WTC11 (cell line): ENCODE measurements around the gene ZC3H7B.

Experiments
- ATF2 ChIP-seq: sonication (generic); formaldehyde crosslinking; IDR thresholded peaks from 2 replicates; pipeline ENCODE4 v1.8.1; 2022; ENCODE audit warnings: low read depth, missing genetic modification reagents, borderline replicate concordance
- ATF3 ChIP-seq: sonication (generic); formaldehyde crosslinking; conservative IDR thresholded peaks from 2 replicates; pipeline ENCODE4 v1.8.1; 2022; ENCODE audit warnings: mild to moderate bottlenecking, missing genetic modification reagents
- CTCF ChIP-seq: fragments of 200-600 bp; IDR thresholded peaks from 2 replicates; pipeline ENCODE4 v1.8.0; 2022; ENCODE audit warnings: antibody characterized with exemption
- ETV6 ChIP-seq: sonication (generic); formaldehyde crosslinking; IDR thresholded peaks from 2 replicates; pipeline ENCODE4 v1.8.1; 2022; ENCODE audit warnings: mild to moderate bottlenecking, missing genetic modification reagents
- NFE2L1 ChIP-seq: sonication (generic); formaldehyde crosslinking; IDR thresholded peaks from 2 replicates; pipeline ENCODE4 v1.8.1; 2023; ENCODE audit warnings: missing genetic modification reagents
- SMAD3 ChIP-seq: sonication (generic); formaldehyde crosslinking; IDR thresholded peaks from 2 replicates; pipeline ENCODE4 v1.8.0; 2022; ENCODE audit warnings: missing genetic modification reagents, mild to moderate bottlenecking, borderline replicate concordance
- TCF7 ChIP-seq: sonication (generic); formaldehyde crosslinking; IDR thresholded peaks from 2 replicates; pipeline ENCODE4 v1.8.0; 2022; ENCODE audit warnings: mild to moderate bottlenecking, low read depth, missing genetic modification reagents, moderate library complexity
- ZNF263 ChIP-seq: sonication (generic); formaldehyde crosslinking; IDR thresholded peaks from 2 replicates; pipeline ENCODE4 v1.8.1; 2022; ENCODE audit warnings: low read depth, mild to moderate bottlenecking, moderate library complexity, missing genetic modification reagents
- ZNF532 ChIP-seq: fragments of 250-450 bp; sonication (Bioruptor Pico); IDR thresholded peaks from 2 replicates; pipeline ENCODE4 v1.9.0; 2021; ENCODE audit warnings: mild to moderate bottlenecking, borderline replicate concordance
- TF ChIP-seq, protein P1 (sequence below): sonication (generic); formaldehyde crosslinking; IDR thresholded peaks from 2 replicates; pipeline ENCODE4 v1.8.1; 2023; ENCODE audit warnings: mild to moderate bottlenecking, missing genetic modification reagents
- TF ChIP-seq, protein P2 (sequence below): sonication (generic); formaldehyde crosslinking; IDR thresholded peaks from 2 replicates; pipeline ENCODE4 v1.8.1; 2022; ENCODE audit warnings: missing genetic modification reagents, borderline replicate concordance
- TF ChIP-seq, protein P3 (sequence below): sonication (generic); formaldehyde crosslinking; IDR thresholded peaks from 2 replicates; pipeline ENCODE4 v1.8.1; 2022; ENCODE audit warnings: mild to moderate bottlenecking, missing genetic modification reagents, moderate library complexity, borderline replicate concordance

DNA sequence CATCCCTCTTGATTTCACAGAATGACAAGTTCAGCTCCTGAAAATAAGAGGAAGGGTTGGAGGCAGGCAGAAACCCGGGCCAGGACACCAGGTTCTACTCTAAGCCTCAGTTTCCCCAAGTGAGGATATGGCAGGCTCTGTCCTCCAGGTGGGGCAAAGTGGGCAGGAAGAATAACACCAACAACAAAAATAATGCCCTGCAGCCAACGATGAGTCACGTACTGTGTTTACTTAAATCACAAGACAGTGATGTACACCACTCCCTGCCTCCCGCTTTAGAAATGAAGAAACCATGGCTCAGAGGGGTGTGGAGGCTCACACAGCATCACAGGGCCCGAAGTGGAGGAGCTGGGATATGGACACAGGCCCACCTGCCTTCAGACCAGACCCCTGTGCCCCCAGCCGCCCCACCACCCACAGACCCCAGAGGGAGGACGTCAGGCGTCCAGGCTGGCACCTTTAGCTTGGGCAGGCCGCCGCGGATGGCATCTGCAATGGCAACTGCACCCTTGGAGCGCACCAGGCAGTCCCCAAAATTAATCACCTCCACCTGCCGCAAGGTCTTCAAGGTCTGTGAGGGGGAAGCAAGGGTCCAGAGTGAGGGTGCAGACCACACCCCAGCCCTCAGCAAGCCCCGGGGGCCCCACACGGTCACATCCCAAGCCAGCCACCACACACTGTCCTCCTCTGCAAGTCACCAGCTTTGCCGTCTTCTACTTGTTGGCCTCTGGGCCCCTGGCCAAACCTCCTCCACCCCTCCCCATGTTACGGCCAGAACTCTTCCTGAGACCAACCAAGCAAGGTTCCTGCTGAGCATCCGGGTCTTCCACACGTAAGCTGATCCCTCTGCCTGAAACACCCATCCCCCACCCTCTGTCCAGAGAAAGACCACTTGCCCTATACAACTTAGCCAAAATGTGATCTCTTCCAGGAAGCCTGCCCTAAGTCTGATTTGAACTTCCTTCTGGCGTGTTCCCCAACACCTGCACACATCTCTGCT is 44.8 kb upstream of the ZC3H7B start:
- no peak for TF ChIP-seq ZNF532 (CRISPR knock-in tag)
- TF ChIP-seq CTCF, result no peak
- TF ChIP-seq, protein P1, sequence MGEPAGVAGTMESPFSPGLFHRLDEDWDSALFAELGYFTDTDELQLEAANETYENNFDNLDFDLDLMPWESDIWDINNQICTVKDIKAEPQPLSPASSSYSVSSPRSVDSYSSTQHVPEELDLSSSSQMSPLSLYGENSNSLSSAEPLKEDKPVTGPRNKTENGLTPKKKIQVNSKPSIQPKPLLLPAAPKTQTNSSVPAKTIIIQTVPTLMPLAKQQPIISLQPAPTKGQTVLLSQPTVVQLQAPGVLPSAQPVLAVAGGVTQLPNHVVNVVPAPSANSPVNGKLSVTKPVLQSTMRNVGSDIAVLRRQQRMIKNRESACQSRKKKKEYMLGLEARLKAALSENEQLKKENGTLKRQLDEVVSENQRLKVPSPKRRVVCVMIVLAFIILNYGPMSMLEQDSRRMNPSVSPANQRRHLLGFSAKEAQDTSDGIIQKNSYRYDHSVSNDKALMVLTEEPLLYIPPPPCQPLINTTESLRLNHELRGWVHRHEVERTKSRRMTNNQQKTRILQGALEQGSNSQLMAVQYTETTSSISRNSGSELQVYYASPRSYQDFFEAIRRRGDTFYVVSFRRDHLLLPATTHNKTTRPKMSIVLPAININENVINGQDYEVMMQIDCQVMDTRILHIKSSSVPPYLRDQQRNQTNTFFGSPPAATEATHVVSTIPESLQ (CRISPR knock-in tag), result no peak
- no peak for TF ChIP-seq ETV6 (CRISPR knock-in tag)
- no peak for TF ChIP-seq NFE2L1 (CRISPR knock-in tag)
- no peak for TF ChIP-seq ATF3 (CRISPR knock-in tag)
- TF ChIP-seq TCF7 (CRISPR knock-in tag), result no peak
- TF ChIP-seq ZNF263 (CRISPR knock-in tag), result no peak
- TF ChIP-seq, protein P2, sequence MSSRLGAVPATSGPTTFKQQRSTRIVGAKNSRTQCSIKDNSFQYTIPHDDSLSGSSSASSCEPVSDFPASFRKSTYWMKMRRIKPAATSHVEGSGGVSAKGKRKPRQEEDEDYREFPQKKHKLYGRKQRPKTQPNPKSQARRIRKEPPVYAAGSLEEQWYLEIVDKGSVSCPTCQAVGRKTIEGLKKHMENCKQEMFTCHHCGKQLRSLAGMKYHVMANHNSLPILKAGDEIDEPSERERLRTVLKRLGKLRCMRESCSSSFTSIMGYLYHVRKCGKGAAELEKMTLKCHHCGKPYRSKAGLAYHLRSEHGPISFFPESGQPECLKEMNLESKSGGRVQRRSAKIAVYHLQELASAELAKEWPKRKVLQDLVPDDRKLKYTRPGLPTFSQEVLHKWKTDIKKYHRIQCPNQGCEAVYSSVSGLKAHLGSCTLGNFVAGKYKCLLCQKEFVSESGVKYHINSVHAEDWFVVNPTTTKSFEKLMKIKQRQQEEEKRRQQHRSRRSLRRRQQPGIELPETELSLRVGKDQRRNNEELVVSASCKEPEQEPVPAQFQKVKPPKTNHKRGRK (CRISPR knock-in tag), result no peak
- TF ChIP-seq ATF2 (CRISPR knock-in tag), result no peak
- TF ChIP-seq SMAD3 (CRISPR knock-in tag), result no peak
- TF ChIP-seq, protein P3, sequence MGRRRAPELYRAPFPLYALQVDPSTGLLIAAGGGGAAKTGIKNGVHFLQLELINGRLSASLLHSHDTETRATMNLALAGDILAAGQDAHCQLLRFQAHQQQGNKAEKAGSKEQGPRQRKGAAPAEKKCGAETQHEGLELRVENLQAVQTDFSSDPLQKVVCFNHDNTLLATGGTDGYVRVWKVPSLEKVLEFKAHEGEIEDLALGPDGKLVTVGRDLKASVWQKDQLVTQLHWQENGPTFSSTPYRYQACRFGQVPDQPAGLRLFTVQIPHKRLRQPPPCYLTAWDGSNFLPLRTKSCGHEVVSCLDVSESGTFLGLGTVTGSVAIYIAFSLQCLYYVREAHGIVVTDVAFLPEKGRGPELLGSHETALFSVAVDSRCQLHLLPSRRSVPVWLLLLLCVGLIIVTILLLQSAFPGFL (CRISPR knock-in tag), result no peak
